SK-N-SH (cell line): Measurements from ENCODE around the gene SPTBN5. TPM values are rescaled to one million over a fixed set of nuclear protein-coding genes. Genes with fewer than 3 reads are reported as not detected.

Experiments
- CTCF ChIA-PET: fragments of 300-600, 350-600 bp; formaldehyde crosslinking; extraction: SDS; loops from one replicate; lab custom pipeline; 2021; lab: Yijun Ruan, JAX
- POLR2A ChIA-PET: fragments of 350-600 bp; sonication (Branson Sonifier 250); formaldehyde crosslinking; extraction: SDS; loops from one replicate; lab custom pipeline; 2020; ENCODE audit warnings: antibody characterized with exemption, inconsistent platforms; lab: Yijun Ruan, JAX
- DNase-seq: peaks from one replicate; pipeline ENCODE4 v3.0.0; 2012
- H2AFZ ChIP-seq: fragments of 200-600 bp; sonication (generic); 2 replicates; pipeline ENCODE4 v1.8.1; 2016; ENCODE audit warnings: antibody characterized with exemption, mild to moderate bottlenecking, low read depth
- H3F3A ChIP-seq: fragments of 200-600 bp; sonication (generic); replicated peaks from 2 replicates; pipeline ENCODE3; 2016; ENCODE audit warnings: antibody characterized with exemption, mild to moderate bottlenecking; ENCODE audit not compliant: insufficient read depth
- H3K27ac ChIP-seq, 2 experiments: fragments of 200-500 bp in 1 of 2; fragments of 200-600 bp in 1 of 2; sonication (Bioruptor generic) in 1 of 2; sonication (generic), shearing (Covaris generic) in 1 of 2; 2 replicates each; pipeline versions ENCODE4 v1.5.1 to v1.6.1; 2014 to 2016; ENCODE audit warnings: low read depth in 2 of 2, inconsistent platforms in 1 of 2, low read length in 1 of 2, mild to moderate bottlenecking in 1 of 2, mixed read lengths in 1 of 2
- H3K27me3 ChIP-seq: fragments of 200-600 bp; sonication (generic), shearing (Covaris generic); 2 replicates; pipeline ENCODE4 v1.6.1; 2016; ENCODE audit warnings: mixed run types; ENCODE audit not compliant: insufficient read depth
- H3K36me3 ChIP-seq, 2 experiments: fragments of 200-500 bp in 1 of 2; fragments of 200-600 bp in 1 of 2; sonication (Bioruptor generic) in 1 of 2; sonication (generic) in 1 of 2; replicated peaks in 1 of 2; 2 replicates each; pipeline versions ENCODE3 to v1.5.1; 2014 to 2016; ENCODE audit warnings: low read length in 1 of 2, mild to moderate bottlenecking in 1 of 2; ENCODE audit not compliant: insufficient read depth in 2 of 2, control insufficient read depth in 1 of 2
- H3K4me1 ChIP-seq, 2 experiments: fragments of 200-500 bp in 1 of 2; fragments of 200-600 bp in 1 of 2; sonication (Bioruptor generic) in 1 of 2; sonication (generic), shearing (Covaris generic) in 1 of 2; 2 replicates each; pipeline versions ENCODE4 v1.5.1 to v1.6.1; 2014 to 2016; ENCODE audit warnings: low read depth in 1 of 2, low read length in 1 of 2, mixed run types in 1 of 2; ENCODE audit not compliant: insufficient read depth in 2 of 2, control insufficient read depth in 1 of 2
- H3K4me2 ChIP-seq: fragments of 200-600 bp; sonication (generic), shearing (Covaris generic); 2 replicates; pipeline ENCODE4 v1.6.1; 2017; ENCODE audit warnings: mixed run types
- H3K4me3 ChIP-seq, 2 experiments: fragments of 200-500 bp in 1 of 2; fragments of 200-600 bp in 1 of 2; sonication (Bioruptor generic) in 1 of 2; sonication (generic), shearing (Covaris generic) in 1 of 2; 2 replicates each; pipeline versions ENCODE4 v1.5.1 to v1.8.1; 2014 to 2016; ENCODE audit warnings: low read depth in 2 of 2, inconsistent platforms in 1 of 2, low read length in 1 of 2, mild to moderate bottlenecking in 1 of 2, mixed read lengths in 1 of 2, moderate library complexity in 1 of 2
- H3K79me2 ChIP-seq: fragments of 200-600 bp; sonication (generic); 2 replicates; pipeline ENCODE4 v1.8.1; 2017; ENCODE audit warnings: mild to moderate bottlenecking; ENCODE audit not compliant: insufficient read depth
- H3K9ac ChIP-seq: fragments of 200-600 bp; sonication (generic); 2 replicates; pipeline ENCODE4 v1.6.1; 2017; ENCODE audit warnings: mixed run types
- H3K9me2 ChIP-seq: fragments of 200-600 bp; sonication (generic); 2 replicates; pipeline ENCODE4 v1.6.1; 2017; ENCODE audit warnings: mixed run types
- H3K9me3 ChIP-seq: fragments of 200-600 bp; sonication (generic); 2 replicates; pipeline ENCODE4 v1.6.1; 2017; ENCODE audit warnings: mixed run types, mild to moderate bottlenecking, moderate library complexity
- H4K20me1 ChIP-seq: fragments of 200-600 bp; sonication (generic); 2 replicates; pipeline ENCODE4 v1.6.1; 2017; ENCODE audit warnings: mild to moderate bottlenecking, mixed run types; ENCODE audit not compliant: insufficient read depth
- EZH2phosphoT487 ChIP-seq: fragments of 200-600 bp; sonication (generic); IDR thresholded peaks from 2 replicates; pipeline ENCODE4 v1.6.1; 2017; ENCODE audit warnings: low read depth, mixed run types, mild to moderate bottlenecking, antibody characterized with exemption, moderate library complexity, borderline replicate concordance
- FOXJ3 ChIP-seq: sonication (generic); formaldehyde crosslinking; IDR thresholded peaks from 2 replicates; pipeline ENCODE4 v1.5.1; 2020; ENCODE audit warnings: mild to moderate bottlenecking, missing genetic modification reagents
- GABPA ChIP-seq: IDR thresholded peaks from 2 replicates; pipeline ENCODE4 v1.4.0; 2012; ENCODE audit warnings: low read depth, mild to moderate bottlenecking
- JUND ChIP-seq: IDR thresholded peaks from 2 replicates; pipeline ENCODE4 v1.4.0; 2012
- NRF1 ChIP-seq: IDR thresholded peaks from 2 replicates; pipeline ENCODE4 v1.6.1; 2012; ENCODE audit warnings: low read depth, mild to moderate bottlenecking, low read length
- POLR2AphosphoS5 ChIP-seq: IDR thresholded peaks from 2 replicates; pipeline ENCODE4 v1.6.1; 2012; ENCODE audit warnings: low read depth, low read length
- RCOR1 ChIP-seq: fragments of 150-350 bp; IDR thresholded peaks from 2 replicates; pipeline ENCODE4 v1.6.1; 2017; ENCODE audit warnings: antibody characterized with exemption, low read length
- RFX5 ChIP-seq: IDR thresholded peaks from 2 replicates; pipeline ENCODE4 v1.6.1; 2012; ENCODE audit warnings: mild to moderate bottlenecking, improper control_type of control experiment, low read length
- RXRA ChIP-seq: IDR thresholded peaks from 2 replicates; pipeline ENCODE4 v1.4.0; 2012; ENCODE audit warnings: low read depth, mild to moderate bottlenecking, borderline replicate concordance
- SIN3A ChIP-seq: IDR thresholded peaks from 2 replicates; pipeline ENCODE4 v1.6.1; 2012; ENCODE audit warnings: low read depth, mild to moderate bottlenecking, low read length, moderate library complexity, borderline replicate concordance
- SMC3 ChIP-seq: IDR thresholded peaks from 2 replicates; pipeline ENCODE4 v1.6.1; 2012; ENCODE audit warnings: low read depth, low read length, improper control_type of control experiment
- TAF1 ChIP-seq: IDR thresholded peaks from 2 replicates; pipeline ENCODE4 v1.6.1; 2012; ENCODE audit warnings: low read depth, mild to moderate bottlenecking, low read length, moderate library complexity, borderline replicate concordance
- TEAD4 ChIP-seq: IDR thresholded peaks from 2 replicates; pipeline ENCODE4 v1.4.0; 2012; ENCODE audit warnings: mild to moderate bottlenecking, borderline replicate concordance; ENCODE audit not compliant: insufficient read depth
- YY1 ChIP-seq: IDR thresholded peaks from 2 replicates; pipeline ENCODE4 v1.4.0; 2012; ENCODE audit warnings: low read depth, mild to moderate bottlenecking
- WGBS: methylation state at CpG from one replicate; pipeline ENCODE4 v1.1.6; 2017; ENCODE audit warnings: low lambda C conversion rate; 5-methylcytosine and 5-hydroxymethylcytosine counted together
- polyA plus RNA-seq, 3 experiments: library from polyadenylated mRNA; depleted of rRNA; stranded (reverse); fragments of >200 nt; gene quantifications; 2 replicates each; pipeline ENCODE4 v1.2.3, GENCODE V29; 2012
- TF ChIP-seq, protein P1 (sequence below): IDR thresholded peaks from 2 replicates; pipeline ENCODE4 v1.4.0; 2012; ENCODE audit warnings: low read depth
- TF ChIP-seq, protein P2 (sequence below): IDR thresholded peaks from 2 replicates; pipeline ENCODE4 v1.4.0; 2012; ENCODE audit warnings: low read depth, borderline replicate concordance
- TF ChIP-seq, protein P3 (sequence below): fragments of 150-350 bp; IDR thresholded peaks from 2 replicates; pipeline ENCODE4 v1.6.1; 2016; ENCODE audit warnings: mild to moderate bottlenecking, low read depth, low read length
- TF ChIP-seq, protein P4 (sequence below): IDR thresholded peaks from 2 replicates; pipeline ENCODE4; 2012
- TF ChIP-seq, protein P5 (sequence below): IDR thresholded peaks from 2 replicates; pipeline ENCODE4 v1.6.1; 2012; ENCODE audit warnings: mild to moderate bottlenecking, low read depth, low read length, moderate library complexity

The SPTBN5 gene
- polyA plus RNA-seq, 1 of the 3 experiments (the other 2 are of a cell fraction): 0.23 TPM

DNA sequence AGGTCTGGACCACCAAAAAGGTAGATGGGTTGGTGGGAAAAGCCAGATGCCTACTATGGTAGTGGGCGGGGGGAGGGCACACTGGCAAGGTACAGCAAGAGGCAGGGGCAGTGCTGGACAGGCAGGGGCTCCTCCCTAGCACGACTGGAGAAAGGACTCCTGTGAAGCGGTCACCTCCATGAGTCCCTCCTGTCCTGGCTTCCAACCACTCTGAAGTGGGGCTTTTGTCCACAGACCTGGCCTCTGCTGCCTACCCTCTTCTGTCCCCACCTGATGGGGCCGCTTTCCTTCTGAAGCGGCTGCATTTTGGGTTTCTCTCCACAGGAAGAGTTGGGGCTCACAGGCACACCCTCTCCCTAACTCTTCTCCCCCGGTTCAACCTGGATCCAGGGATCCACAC, 2.7 kb upstream of the SPTBN5 start:
- Histone ChIP-seq H3K9ac (no peak overlapping the region), H3K27ac (no peak overlapping the region), H4K20me1 (no peaks in the 10 kb centered on the region), H3K9me2 (no peaks in the 10 kb centered on the region), H3K4me2 (no peak overlapping the region), H3K4me1 (peaks cover 12 to 46% of the 10 kb centered on the region in 2 experiments; a peak in 3 of 4 replicates), H3K79me2 (no peaks in the 10 kb centered on the region), H3K36me3 (peaks cover 5 to 12% of the 10 kb centered on the region in 2 experiments), H3F3A (peaks cover 20% of the 10 kb centered on the region), H3K4me3 (no peak overlapping the region), H2AFZ (no peak overlapping the region), H3K27me3 (no peaks in the 10 kb centered on the region), H3K9me3 (no peaks in the 10 kb centered on the region)
- WGBS: 96% methylated on average over 5 of the region's 6 CpGs
- no peak for DNase-seq
- ChIA-PET POLR2A (no interaction called here), CTCF (no interaction called here)
- TF ChIP-seq, protein P1, sequence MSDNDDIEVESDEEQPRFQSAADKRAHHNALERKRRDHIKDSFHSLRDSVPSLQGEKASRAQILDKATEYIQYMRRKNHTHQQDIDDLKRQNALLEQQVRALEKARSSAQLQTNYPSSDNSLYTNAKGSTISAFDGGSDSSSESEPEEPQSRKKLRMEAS: no peak
- TF ChIP-seq GABPA (no peak), TEAD4 (no peak), SIN3A (no peak), JUND (no peak), EZH2phosphoT487 (no peak), NRF1 (no peak), TAF1 (no peak)
- TF ChIP-seq, protein P2, sequence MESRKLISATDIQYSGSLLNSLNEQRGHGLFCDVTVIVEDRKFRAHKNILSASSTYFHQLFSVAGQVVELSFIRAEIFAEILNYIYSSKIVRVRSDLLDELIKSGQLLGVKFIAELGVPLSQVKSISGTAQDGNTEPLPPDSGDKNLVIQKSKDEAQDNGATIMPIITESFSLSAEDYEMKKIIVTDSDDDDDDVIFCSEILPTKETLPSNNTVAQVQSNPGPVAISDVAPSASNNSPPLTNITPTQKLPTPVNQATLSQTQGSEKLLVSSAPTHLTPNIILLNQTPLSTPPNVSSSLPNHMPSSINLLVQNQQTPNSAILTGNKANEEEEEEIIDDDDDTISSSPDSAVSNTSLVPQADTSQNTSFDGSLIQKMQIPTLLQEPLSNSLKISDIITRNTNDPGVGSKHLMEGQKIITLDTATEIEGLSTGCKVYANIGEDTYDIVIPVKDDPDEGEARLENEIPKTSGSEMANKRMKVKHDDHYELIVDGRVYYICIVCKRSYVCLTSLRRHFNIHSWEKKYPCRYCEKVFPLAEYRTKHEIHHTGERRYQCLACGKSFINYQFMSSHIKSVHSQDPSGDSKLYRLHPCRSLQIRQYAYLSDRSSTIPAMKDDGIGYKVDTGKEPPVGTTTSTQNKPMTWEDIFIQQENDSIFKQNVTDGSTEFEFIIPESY: no peak

DNA sequence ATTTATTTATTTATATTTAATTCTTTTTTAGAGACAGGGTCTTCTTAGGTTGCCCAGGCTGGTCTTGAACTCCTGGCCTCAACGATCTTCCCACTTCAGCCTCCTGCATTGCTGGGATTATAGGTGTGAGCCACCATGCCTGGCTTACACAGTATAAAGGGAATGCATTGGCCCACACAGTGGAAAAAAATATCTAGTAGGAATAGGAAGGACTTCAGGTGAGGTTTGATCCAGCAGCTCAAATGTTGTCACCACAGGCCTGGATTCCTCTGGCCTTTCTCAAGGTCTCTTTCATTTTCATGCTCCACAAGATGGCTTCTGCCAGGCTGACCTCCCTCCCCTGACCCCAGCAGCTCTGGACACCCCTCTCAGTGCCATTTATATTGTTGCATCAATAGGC, 2.1 kb upstream of the SPTBN5 start:
- Histone ChIP-seq H3K9me2 (no peaks in the 10 kb centered on the region), H3K9me3 (no peaks in the 10 kb centered on the region), H3K4me1 (peaks cover 12 to 47% of the 10 kb centered on the region in 2 experiments; a peak in 3 of 4 replicates), H3K4me2 (no peak overlapping the region), H2AFZ (no peak overlapping the region), H3K27me3 (no peaks in the 10 kb centered on the region), H4K20me1 (no peaks in the 10 kb centered on the region), H3F3A (peaks cover 20% of the 10 kb centered on the region), H3K27ac (peak overlapping the region in 1 of 2 experiments; percentile 97; a peak in 2 of 4 replicates), H3K4me3 (no peak overlapping the region), H3K9ac (no peak overlapping the region), H3K79me2 (no peaks in the 10 kb centered on the region), H3K36me3 (peaks cover 5 to 11% of the 10 kb centered on the region in 2 experiments)
- 90% methylated on average over 1 of the region's 1 CpG for WGBS
- POLR2A ChIA-PET: interaction anchor here (1.4 to 1.5 kb wide), 2 partner anchors 68 to 352 kb away, joined by 5 to 7 read pairs; partner anchors contain the start of genes JMJD7 and RPAP1
- CTCF ChIA-PET: interaction anchor here (0.9 to 6.1 kb wide), 4 partner anchors 7 to 94 kb away, joined by 3 to 52 read pairs (median 4); no protein-coding TSS in a partner anchor
- no peak for DNase-seq
- TF ChIP-seq SMC3 (no peak), RXRA (no peak), RCOR1 (no peak), YY1 (no peak), FOXJ3 (CRISPR knock-in tag) (no peak), JUND (no peak), POLR2AphosphoS5 (no peak), RFX5 (no peak)
- TF ChIP-seq, protein P3, sequence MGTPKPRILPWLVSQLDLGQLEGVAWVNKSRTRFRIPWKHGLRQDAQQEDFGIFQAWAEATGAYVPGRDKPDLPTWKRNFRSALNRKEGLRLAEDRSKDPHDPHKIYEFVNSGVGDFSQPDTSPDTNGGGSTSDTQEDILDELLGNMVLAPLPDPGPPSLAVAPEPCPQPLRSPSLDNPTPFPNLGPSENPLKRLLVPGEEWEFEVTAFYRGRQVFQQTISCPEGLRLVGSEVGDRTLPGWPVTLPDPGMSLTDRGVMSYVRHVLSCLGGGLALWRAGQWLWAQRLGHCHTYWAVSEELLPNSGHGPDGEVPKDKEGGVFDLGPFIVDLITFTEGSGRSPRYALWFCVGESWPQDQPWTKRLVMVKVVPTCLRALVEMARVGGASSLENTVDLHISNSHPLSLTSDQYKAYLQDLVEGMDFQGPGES: no peak
- TF ChIP-seq, protein P1: no peak
- TF ChIP-seq, protein P4, sequence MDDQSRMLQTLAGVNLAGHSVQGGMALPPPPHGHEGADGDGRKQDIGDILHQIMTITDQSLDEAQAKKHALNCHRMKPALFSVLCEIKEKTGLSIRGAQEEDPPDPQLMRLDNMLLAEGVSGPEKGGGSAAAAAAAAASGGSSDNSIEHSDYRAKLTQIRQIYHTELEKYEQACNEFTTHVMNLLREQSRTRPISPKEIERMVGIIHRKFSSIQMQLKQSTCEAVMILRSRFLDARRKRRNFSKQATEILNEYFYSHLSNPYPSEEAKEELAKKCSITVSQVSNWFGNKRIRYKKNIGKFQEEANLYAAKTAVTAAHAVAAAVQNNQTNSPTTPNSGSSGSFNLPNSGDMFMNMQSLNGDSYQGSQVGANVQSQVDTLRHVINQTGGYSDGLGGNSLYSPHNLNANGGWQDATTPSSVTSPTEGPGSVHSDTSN: no peak
- TF ChIP-seq, protein P5, sequence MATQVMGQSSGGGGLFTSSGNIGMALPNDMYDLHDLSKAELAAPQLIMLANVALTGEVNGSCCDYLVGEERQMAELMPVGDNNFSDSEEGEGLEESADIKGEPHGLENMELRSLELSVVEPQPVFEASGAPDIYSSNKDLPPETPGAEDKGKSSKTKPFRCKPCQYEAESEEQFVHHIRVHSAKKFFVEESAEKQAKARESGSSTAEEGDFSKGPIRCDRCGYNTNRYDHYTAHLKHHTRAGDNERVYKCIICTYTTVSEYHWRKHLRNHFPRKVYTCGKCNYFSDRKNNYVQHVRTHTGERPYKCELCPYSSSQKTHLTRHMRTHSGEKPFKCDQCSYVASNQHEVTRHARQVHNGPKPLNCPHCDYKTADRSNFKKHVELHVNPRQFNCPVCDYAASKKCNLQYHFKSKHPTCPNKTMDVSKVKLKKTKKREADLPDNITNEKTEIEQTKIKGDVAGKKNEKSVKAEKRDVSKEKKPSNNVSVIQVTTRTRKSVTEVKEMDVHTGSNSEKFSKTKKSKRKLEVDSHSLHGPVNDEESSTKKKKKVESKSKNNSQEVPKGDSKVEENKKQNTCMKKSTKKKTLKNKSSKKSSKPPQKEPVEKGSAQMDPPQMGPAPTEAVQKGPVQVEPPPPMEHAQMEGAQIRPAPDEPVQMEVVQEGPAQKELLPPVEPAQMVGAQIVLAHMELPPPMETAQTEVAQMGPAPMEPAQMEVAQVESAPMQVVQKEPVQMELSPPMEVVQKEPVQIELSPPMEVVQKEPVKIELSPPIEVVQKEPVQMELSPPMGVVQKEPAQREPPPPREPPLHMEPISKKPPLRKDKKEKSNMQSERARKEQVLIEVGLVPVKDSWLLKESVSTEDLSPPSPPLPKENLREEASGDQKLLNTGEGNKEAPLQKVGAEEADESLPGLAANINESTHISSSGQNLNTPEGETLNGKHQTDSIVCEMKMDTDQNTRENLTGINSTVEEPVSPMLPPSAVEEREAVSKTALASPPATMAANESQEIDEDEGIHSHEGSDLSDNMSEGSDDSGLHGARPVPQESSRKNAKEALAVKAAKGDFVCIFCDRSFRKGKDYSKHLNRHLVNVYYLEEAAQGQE: no peak
